ENCODE results near the gene ASIC2. TPM values are rescaled to one million over a fixed set of nuclear protein-coding genes. Genes with fewer than 3 reads are reported as not detected.

ASIC2 gene
- total RNA-seq, 1 donor from 2014 or later: not detected

DNA sequence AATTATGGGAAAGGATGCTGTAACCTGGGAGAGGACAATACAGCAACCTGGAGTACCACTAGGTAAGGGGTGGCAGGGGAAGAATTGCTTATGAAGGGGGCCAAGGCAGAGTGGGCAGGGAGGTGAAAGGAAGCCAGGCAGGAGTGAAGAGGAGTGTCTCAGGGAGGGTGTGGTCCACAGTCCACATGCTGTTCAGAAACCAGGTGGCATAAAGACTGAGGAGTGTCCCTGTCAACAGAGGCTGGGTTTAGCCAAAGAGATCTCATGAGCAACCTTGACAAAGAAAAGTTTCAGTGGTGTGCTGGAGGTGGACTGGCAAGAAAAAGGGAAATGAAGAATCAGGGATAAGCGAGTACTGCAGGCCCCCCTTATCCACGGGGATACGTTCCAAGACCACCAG lies 213.0 kb downstream of the ASIC2 start:
- intact Hi-C loops (cut with micrococcal nuclease): no loop called here
- no peaks in the 10 kb centered on the region for H3K9me3 Mint-ChIP-seq
- no peaks in the 10 kb centered on the region for H3K4me1 Mint-ChIP-seq
- H3K36me3 Mint-ChIP-seq (ENCODE audit: low read depth): no peaks in the 10 kb centered on the region
- no peak for DNase-seq
- no peak overlapping the region for H3K27ac Mint-ChIP-seq
- H3K4me3 Mint-ChIP-seq: no peak overlapping the region
- peaks cover 3% of the 10 kb centered on the region for H3K27me3 Mint-ChIP-seq

DNA sequence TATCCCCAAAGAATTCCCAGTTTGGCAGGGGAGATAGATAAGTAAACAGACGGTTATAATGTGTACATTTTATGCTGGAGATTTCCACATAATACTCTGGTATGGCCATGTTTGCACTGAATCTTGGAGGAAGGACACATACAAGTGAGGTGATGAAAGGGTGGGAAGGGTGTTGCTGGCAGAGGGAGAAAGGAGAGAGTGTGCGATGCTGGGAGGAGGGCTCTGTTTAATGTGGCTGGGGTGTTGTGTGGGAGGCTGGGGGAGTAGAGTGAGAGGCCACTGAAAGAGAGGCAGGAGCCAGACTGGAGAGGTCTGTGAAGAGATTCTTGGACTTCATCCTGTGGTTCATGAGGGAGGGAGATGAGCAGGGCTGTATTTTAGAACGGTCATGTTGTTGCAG lies 213.9 kb downstream of the ASIC2 start:
- no peak overlapping the region for H3K27ac Mint-ChIP-seq
- no peaks in the 10 kb centered on the region for H3K36me3 Mint-ChIP-seq (ENCODE audit: low read depth)
- H3K4me3 Mint-ChIP-seq: no peak overlapping the region
- peaks cover 3% of the 10 kb centered on the region for H3K27me3 Mint-ChIP-seq
- H3K4me1 Mint-ChIP-seq: no peaks in the 10 kb centered on the region
- no peaks in the 10 kb centered on the region for H3K9me3 Mint-ChIP-seq
- DNase-seq: no peak
- intact Hi-C loops (cut with micrococcal nuclease): no loop called here

DNA sequence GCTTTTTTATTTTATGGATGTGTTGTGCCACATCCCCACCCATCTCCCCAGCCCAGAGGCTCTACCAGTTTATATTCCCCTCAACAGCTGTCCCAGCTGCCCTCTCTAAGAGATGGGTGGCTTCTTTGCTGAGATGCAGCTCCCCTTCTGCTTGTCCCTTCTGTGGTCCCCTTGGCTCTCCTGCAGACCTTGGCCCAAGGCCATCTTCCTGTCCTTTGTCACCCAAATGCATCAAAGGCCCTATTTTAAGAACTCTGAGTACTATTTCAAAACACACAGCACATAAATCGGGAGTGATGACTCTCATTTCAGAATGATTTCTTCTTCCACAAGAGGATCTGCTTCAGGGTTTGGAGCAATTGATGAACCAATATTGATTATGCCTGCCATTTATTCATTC lies 216.1 kb downstream of the ASIC2 start:
- no peak for DNase-seq
- Mint-ChIP-seq H3K27ac (no peak overlapping the region), H3K36me3 (ENCODE audit: low read depth) (no peaks in the 10 kb centered on the region)

DNA sequence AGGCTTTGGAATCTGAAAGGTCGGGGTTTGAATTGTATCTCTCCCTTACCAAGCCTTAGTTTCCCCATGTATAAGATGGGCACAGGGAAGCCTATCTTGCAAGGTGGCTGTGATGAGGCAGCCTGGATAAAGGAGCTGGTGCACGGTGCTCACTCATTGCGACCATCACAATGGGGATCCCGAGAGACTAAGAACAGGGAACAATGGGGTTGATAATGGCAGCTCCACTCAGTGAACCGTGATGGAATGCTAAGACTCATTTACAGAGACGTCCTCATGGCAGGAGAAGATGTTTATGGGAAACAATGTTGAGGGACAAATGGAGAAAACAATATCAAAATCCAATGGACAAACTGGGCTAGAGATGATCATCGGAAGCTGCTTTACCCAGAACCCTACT lies 219.7 kb downstream of the ASIC2 start:
- intact Hi-C loops (cut with micrococcal nuclease): no loop called here
- Mint-ChIP-seq H3K4me1 (no peaks in the 10 kb centered on the region), H3K27me3 (peaks cover 11% of the 10 kb centered on the region), H3K4me3 (no peak overlapping the region), H3K9me3 (no peaks in the 10 kb centered on the region), H3K27ac (no peak overlapping the region), H3K36me3 (ENCODE audit: low read depth) (no peaks in the 10 kb centered on the region)
- no peak for DNase-seq

More for the DNA sequence above, 216.1 kb downstream of the ASIC2 start:
- no peaks in the 10 kb centered on the region for H3K4me1 Mint-ChIP-seq
- H3K4me3 Mint-ChIP-seq: no peak overlapping the region
- H3K27me3 Mint-ChIP-seq: peaks cover 3% of the 10 kb centered on the region
- intact Hi-C loops (cut with micrococcal nuclease): no loop called here
- H3K9me3 Mint-ChIP-seq: no peaks in the 10 kb centered on the region

DNA sequence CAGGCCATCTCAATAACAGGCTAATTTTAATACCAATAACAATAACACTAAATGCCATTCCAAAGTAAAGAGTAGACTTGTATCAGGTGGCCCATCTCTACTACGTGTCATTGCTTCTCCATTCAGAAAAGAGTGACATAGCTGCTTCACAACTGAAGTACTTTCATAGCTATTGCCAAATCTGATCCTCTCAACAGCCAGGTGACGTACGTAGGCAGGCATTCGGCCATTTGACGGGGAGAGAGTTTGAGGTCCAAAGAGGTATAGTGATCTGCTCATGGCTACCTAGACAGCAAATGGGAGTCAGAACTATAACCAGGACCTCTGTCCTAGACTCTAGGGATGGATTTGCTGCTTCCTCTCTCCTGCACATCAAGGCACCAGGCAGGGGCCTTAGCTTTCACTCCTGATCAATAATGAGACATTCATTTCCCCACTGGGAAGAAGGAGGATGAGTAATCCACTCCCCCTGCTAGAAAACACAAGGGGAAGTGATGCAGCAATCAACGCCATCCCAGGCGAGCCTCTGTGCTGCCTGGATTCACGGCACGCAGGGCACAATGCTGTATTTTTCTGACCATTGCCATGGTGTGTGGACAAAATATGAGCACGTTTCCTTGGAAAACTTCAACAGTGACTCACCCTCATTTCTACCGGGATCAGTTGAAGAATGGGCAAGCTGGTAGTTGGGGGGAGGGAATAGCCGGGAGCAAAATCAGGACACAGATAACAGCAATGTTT lies 220.5 kb downstream of the ASIC2 start:
- Mint-ChIP-seq H3K27ac (no peak overlapping the region), H3K27me3 (peaks cover 11% of the 10 kb centered on the region), H3K4me1 (no peaks in the 10 kb centered on the region), H3K4me3 (no peak overlapping the region), H3K9me3 (no peaks in the 10 kb centered on the region), H3K36me3 (ENCODE audit: low read depth) (no peaks in the 10 kb centered on the region)
- no peak for DNase-seq
- intact Hi-C loops (cut with micrococcal nuclease): no loop called here

DNA sequence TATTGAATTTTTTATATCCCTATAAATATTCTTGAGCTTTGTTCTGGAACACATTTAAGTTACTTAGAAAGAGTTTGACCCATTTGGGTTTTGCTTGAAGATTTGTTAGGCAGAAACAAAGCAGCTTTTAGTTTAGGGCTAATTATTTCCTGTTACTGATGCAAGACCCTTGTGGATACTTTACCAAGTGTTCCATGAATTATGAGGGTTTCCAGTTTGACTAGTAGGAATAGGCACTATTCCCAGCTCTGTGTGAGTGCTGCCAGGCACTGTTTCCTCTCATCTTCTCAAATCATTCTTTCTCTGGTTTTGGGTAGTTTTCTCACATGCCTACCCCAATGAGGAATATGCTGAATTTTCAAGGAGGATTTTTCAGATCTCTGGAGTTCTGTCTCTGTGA lies 221.4 kb downstream of the ASIC2 start:
- Mint-ChIP-seq H3K36me3 (ENCODE audit: low read depth) (no peaks in the 10 kb centered on the region), H3K4me1 (no peaks in the 10 kb centered on the region), H3K27ac (no peak overlapping the region), H3K4me3 (no peak overlapping the region), H3K27me3 (peaks cover 9% of the 10 kb centered on the region), H3K9me3 (no peaks in the 10 kb centered on the region)
- intact Hi-C loops (cut with micrococcal nuclease): no loop called here
- no peak for DNase-seq

DNA sequence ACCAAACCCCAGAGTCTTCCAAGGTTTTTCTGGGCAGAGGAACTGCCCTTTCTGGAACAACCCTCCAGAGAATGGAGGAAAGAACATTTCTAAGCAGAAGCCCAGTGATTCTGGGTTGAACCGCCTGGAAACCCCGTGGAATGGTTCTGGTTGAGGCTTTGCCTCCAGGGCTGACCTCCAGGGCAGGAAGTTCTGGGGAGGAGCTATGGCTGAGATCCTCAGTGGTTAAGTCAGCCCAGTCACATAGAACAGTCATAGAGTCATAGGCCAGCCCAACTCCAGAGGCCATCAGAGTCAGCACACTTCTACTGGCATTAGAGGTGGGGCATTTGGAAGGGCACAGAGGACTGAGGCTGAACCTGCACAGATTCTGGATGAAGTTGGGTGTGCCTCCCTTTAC lies 235.5 kb downstream of the ASIC2 start:
- H3K4me3 Mint-ChIP-seq: no peak overlapping the region
- no peak for DNase-seq
- no peaks in the 10 kb centered on the region for H3K9me3 Mint-ChIP-seq
- H3K36me3 Mint-ChIP-seq (ENCODE audit: low read depth): no peaks in the 10 kb centered on the region
- intact Hi-C loops (cut with micrococcal nuclease): no loop called here
- H3K27ac Mint-ChIP-seq: no peak overlapping the region
- no peaks in the 10 kb centered on the region for H3K4me1 Mint-ChIP-seq
- H3K27me3 Mint-ChIP-seq: peaks cover 4% of the 10 kb centered on the region

DNA sequence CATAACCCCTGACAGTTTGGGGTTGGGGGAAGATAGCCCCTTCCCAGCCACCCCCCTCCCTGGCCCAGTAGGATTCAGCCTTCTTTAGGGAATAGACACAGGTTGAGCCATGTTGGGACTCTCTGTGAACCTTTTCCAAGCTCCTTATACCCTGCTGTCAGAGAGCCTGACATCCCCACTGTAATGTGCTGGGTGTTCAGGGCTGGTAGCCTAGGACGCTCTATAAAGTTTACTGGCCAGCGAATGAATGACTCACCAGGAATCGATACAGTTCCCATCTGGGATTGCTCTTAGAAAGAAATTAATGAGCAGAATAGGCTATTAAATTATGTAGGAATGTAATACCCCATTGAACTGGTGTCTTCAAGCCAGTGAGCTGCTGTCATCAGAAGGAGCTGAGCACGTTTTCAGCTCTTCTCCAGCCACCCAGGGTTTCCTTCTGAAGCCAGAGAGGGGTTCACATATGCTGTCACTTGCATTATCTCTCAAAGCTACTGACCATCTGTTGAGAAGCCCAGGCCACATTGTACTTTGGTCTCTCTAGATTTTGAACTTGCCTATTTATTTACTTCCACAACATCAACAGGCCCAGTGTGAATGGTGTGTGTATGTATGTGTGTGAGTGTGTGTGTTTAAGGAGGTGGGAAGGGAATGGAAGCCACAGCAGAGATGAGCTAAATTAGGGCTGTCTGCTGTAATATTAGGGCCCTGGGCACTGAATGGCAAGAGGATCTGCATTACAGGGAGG lies 236.5 kb downstream of the ASIC2 start:
- H3K27ac Mint-ChIP-seq: no peak overlapping the region
- DNase-seq: no peak
- no peaks in the 10 kb centered on the region for H3K36me3 Mint-ChIP-seq (ENCODE audit: low read depth)
- H3K4me3 Mint-ChIP-seq: no peak overlapping the region
- peaks cover 4% of the 10 kb centered on the region for H3K27me3 Mint-ChIP-seq
- no peaks in the 10 kb centered on the region for H3K9me3 Mint-ChIP-seq
- intact Hi-C loops (cut with micrococcal nuclease): no loop called here
- H3K4me1 Mint-ChIP-seq: no peaks in the 10 kb centered on the region

DNA sequence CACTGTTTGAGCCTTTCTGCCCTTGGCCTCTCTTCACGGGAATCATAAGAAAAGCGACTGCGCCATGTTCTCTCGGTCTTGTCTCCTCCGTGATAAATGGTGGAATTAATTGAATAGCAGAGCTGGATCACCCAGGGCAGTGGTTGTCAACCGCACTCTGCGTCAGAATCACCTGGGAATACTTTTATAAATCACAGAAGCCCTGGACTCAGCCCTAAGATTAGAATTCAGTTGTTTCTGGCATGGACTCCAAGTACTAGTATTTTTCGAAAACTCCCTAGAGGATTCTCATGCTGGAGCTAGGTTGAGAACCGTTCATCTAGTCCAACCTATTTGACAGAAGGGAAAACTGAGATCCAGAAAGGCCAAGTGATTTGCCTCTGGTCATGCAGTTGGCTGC lies 237.3 kb downstream of the ASIC2 start:
- intact Hi-C loops (cut with micrococcal nuclease): no loop called here
- no peaks in the 10 kb centered on the region for H3K4me1 Mint-ChIP-seq

DNA sequence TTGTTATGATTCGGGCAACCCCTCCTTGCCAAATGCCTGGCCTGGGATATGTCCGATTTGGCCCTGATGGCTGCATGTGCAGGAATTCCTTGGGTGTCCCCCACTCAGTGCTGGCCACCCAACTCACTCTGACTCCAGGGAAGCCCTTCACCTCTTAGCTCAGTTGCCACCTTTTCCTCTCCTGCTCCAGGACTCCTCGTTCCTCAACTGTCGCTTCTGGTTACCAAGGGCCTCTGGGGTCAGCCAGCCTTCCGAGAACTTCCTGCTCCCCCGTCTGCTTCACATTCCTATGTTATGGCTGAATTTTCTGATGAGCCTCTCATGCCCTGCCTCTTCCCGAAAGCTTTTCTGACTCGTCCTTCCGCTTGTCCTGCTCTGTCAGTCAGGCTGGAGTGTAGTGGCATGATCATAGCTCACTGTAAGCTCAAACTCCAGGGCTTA lies 237.9 kb downstream of the ASIC2 start:
- Mint-ChIP-seq H3K4me1 (no peaks in the 10 kb centered on the region), H3K4me3 (no peak overlapping the region), H3K9me3 (no peaks in the 10 kb centered on the region), H3K27ac (no peak overlapping the region), H3K27me3 (peaks cover 1% of the 10 kb centered on the region), H3K36me3 (ENCODE audit: low read depth) (no peaks in the 10 kb centered on the region)
- DNase-seq: no peak
- intact Hi-C loops (cut with micrococcal nuclease): no loop called here

More for the DNA sequence above, 237.3 kb downstream of the ASIC2 start:
- H3K4me3 Mint-ChIP-seq: no peak overlapping the region
- no peaks in the 10 kb centered on the region for H3K9me3 Mint-ChIP-seq
- H3K27ac Mint-ChIP-seq: no peak overlapping the region
- H3K27me3 Mint-ChIP-seq: peaks cover 3% of the 10 kb centered on the region
- DNase-seq: no peak
- H3K36me3 Mint-ChIP-seq (ENCODE audit: low read depth): no peaks in the 10 kb centered on the region

DNA sequence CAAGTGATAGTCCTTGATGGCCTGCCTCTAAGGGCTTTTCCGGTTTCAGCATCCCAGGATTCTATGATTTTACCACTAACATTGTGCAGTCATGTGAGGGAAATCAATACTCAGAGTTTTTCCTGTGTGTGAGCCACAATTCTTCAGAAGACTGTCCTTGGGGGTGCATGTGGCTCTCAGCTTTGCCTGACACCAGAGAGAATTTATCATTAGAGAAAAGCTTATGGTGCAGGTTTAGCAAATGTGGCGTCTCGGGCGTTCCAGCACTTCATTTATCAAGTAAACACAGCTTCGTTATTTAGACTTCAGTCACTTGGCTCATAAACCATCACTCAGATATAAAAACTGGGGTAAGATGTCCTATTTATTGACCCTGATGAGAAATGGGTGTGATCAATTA lies 238.7 kb downstream of the ASIC2 start:
- intact Hi-C loops (cut with micrococcal nuclease): no loop called here
- H3K27ac Mint-ChIP-seq: no peak overlapping the region
- no peak overlapping the region for H3K4me3 Mint-ChIP-seq

DNA sequence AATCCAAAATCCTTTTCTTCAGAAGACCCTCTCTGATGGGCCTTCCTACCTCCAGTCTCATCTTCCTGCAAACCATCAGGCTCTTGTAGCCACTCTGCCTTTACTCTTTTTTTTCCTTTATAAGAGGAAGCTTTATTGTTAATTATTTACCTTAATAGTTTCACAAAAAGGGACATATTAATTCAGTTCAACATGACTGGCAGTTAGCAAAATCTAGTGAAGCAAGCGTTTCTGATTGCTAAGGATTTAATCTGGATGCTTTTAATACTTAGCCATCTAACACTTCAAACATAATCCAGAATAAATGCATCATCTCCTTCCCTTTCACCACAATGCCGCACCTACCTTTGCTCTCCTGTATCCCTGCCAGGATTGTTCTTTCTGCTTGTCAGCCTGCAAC lies 239.4 kb downstream of the ASIC2 start:
- no peak for DNase-seq
- Mint-ChIP-seq H3K27ac (no peak overlapping the region), H3K4me3 (no peak overlapping the region), H3K9me3 (no peaks in the 10 kb centered on the region), H3K27me3 (peaks cover 1% of the 10 kb centered on the region), H3K4me1 (no peaks in the 10 kb centered on the region), H3K36me3 (ENCODE audit: low read depth) (no peaks in the 10 kb centered on the region)
- intact Hi-C loops (cut with micrococcal nuclease): no loop called here

More for the DNA sequence above, 238.7 kb downstream of the ASIC2 start:
- H3K9me3 Mint-ChIP-seq: no peaks in the 10 kb centered on the region
- peaks cover 1% of the 10 kb centered on the region for H3K27me3 Mint-ChIP-seq
- no peaks in the 10 kb centered on the region for H3K36me3 Mint-ChIP-seq (ENCODE audit: low read depth)
- H3K4me1 Mint-ChIP-seq: no peaks in the 10 kb centered on the region
- DNase-seq: no peak

DNA sequence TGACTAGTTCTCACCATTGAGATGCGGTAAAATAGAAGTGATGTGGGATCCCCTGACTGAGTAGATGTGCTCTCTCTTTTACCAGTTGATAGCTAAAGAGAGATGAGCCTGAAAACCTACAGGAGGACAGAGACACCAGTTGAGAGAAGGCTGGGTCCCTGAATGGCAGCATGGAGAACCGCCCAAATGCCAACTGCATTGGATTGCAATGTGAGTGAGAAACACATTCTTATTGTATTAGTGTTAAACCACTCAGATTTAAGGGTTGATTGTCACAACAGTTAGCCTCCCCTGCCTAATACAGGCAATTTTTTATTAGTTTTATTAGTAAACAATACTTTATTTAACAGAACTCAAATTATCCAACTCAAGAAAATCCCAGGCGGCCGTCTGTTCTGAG lies 240.2 kb downstream of the ASIC2 start:
- Mint-ChIP-seq H3K36me3 (ENCODE audit: low read depth) (no peaks in the 10 kb centered on the region), H3K4me3 (no peak overlapping the region), H3K9me3 (no peaks in the 10 kb centered on the region), H3K27me3 (peaks cover 1% of the 10 kb centered on the region), H3K4me1 (no peaks in the 10 kb centered on the region), H3K27ac (no peak overlapping the region)
- intact Hi-C loops (cut with micrococcal nuclease): no loop called here
- DNase-seq: no peak

DNA sequence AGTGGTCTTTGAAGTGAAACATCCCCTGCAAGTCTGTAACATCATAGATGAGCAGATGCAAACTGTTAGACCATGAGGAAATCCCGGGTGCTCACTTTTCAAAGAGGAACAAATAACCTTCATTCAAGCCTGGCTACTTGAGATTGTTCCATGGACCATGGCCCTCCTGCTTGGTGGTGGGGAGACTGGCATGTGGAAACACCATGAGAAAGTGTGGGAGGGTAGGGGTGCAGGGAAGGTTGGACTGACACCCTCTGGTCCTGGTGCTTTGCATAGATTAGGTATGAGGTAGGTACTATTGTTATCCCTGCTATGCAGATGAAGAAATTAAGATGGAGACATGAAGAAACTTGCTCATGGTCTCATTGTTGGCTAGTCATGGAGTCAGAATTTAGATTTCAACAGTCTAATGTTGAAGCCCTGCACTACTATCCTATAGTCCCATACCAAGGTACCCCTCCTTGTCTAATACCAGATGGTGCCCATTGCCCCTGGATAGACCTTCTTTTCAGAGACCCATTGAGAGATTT lies 242.4 kb downstream of the ASIC2 start:
- intact Hi-C loops (cut with micrococcal nuclease): no loop called here
- Mint-ChIP-seq H3K27ac (no peak overlapping the region), H3K4me3 (no peak overlapping the region), H3K36me3 (ENCODE audit: low read depth) (no peaks in the 10 kb centered on the region), H3K4me1 (no peaks in the 10 kb centered on the region), H3K27me3 (peaks cover 1% of the 10 kb centered on the region), H3K9me3 (no peaks in the 10 kb centered on the region)
- no peak for DNase-seq
